Stomach smooth muscle (tissue), 2 donors: ENCODE measurements around the gene EMSY.

Source experiments
- H3K27ac ChIP-seq: one replicate; pipeline ENCODE4 v1.7.0; 2013; ENCODE audit warnings: mild to moderate bottlenecking, low read length, inconsistent platforms
- H3K27me3 ChIP-seq, 2 donors: one replicate each; pipeline ENCODE4 v1.7.0; 2013; ENCODE audit warnings: low read length in 2 of 2; ENCODE audit not compliant: insufficient read depth in 2 of 2, control insufficient read depth in 1 of 2
- H3K36me3 ChIP-seq, 2 donors: one replicate each; pipeline ENCODE4 v1.7.0; 2013; ENCODE audit warnings: low read length in 2 of 2; ENCODE audit not compliant: control insufficient read depth in 2 of 2, insufficient read depth in 2 of 2
- H3K4me1 ChIP-seq: one replicate; pipeline ENCODE4 v1.7.0; 2013; ENCODE audit warnings: low read length; ENCODE audit not compliant: control insufficient read depth, insufficient read depth
- H3K4me3 ChIP-seq, 2 donors: one replicate each; pipeline ENCODE4 v1.7.0; 2013; ENCODE audit warnings: low read length in 2 of 2
- H3K9ac ChIP-seq, 2 donors: one replicate each; pipeline ENCODE4 v1.7.0; 2013; ENCODE audit warnings: low read length in 2 of 2, mild to moderate bottlenecking in 1 of 2
- H3K9me3 ChIP-seq, 2 donors: one replicate each; pipeline ENCODE4 v1.7.0; 2013; ENCODE audit warnings: low read length in 2 of 2; ENCODE audit not compliant: control insufficient read depth in 2 of 2
- donor health status: healthy.
- donor health status: Pancreatic carcinoma.

The EMSY gene

DNA sequence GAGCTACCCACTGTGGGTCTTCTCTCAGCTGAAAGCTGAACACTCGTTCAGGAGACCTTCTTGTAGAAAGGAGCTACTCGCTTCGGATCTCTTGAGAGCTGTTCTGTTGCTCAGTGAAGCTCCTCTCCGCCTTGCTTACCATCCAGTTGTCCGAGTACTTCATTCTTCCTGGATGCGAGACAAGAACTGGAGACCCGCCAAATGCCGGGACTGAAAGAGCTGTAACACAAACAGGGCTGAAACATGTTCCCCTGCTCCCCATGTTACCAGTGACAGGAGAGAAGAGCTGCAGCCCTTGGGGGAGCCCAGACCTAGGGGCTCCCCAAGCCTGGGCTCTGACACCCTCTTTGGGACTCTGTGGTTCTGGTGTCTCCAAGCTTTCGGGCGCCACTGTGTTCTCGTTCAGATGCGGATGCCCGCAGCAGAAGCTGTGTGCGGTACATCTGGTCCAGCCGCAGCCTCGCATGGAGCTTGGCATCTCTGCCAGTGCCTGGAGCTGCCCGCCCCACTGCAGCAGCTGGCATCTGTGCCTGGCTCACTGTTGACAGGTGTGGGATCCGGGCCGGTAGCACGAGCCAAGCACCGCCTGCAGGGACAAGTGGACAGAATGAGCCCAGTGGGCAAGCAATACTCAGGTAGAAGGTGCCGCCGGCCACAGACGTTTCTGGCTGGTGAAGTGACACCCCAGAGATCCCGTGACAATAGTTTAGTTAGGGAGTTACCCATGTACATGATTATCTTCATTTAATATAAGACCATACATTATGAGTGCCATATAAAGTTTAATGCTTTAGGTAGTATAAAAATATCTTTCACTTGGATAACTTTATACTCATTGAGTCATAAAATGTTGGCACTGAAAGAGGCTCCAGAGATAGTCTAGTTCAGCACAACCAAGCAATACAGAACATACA is 49.1 kb downstream of the EMSY start:
- H3K9me3 ChIP-seq, result no peaks in the 10 kb centered on the region
- no peak overlapping the region for H3K4me3 ChIP-seq
- H3K36me3 ChIP-seq, result peaks cover 6 to 12% of the 10 kb centered on the region in 2 donors
- no peaks in the 10 kb centered on the region for H3K27me3 ChIP-seq
- no peak overlapping the region for H3K27ac ChIP-seq
- no peaks in the 10 kb centered on the region for H3K4me1 ChIP-seq
- no peak overlapping the region for H3K9ac ChIP-seq

GRCh38 chr11:76495019-76495418 is 50.2 kb downstream of the EMSY start:
- H3K27me3 ChIP-seq, result no peaks in the 10 kb centered on the region
- no peak overlapping the region for H3K27ac ChIP-seq
- peaks cover 6 to 12% of the 10 kb centered on the region in 2 donors for H3K36me3 ChIP-seq
- H3K9ac ChIP-seq, result no peak overlapping the region
- no peaks in the 10 kb centered on the region for H3K9me3 ChIP-seq
- no peaks in the 10 kb centered on the region for H3K4me1 ChIP-seq
- no peak overlapping the region for H3K4me3 ChIP-seq

GRCh38 chr11:76496174-76496573 is 51.4 kb downstream of the EMSY start:
- no peaks in the 10 kb centered on the region for H3K4me1 ChIP-seq
- H3K27me3 ChIP-seq, result no peaks in the 10 kb centered on the region
- no peak overlapping the region for H3K9ac ChIP-seq
- H3K36me3 ChIP-seq, result peaks cover 6 to 12% of the 10 kb centered on the region in 2 donors
- no peak overlapping the region for H3K4me3 ChIP-seq
- no peak overlapping the region for H3K27ac ChIP-seq
- no peaks in the 10 kb centered on the region for H3K9me3 ChIP-seq

- H3K9ac ChIP-seq, result no peak overlapping the region
- H3K36me3 ChIP-seq, result no peaks in the 10 kb centered on the region
Observed at GRCh38 chr11:76501526-76502202, 56.8 kb downstream of the EMSY start.

DNA sequence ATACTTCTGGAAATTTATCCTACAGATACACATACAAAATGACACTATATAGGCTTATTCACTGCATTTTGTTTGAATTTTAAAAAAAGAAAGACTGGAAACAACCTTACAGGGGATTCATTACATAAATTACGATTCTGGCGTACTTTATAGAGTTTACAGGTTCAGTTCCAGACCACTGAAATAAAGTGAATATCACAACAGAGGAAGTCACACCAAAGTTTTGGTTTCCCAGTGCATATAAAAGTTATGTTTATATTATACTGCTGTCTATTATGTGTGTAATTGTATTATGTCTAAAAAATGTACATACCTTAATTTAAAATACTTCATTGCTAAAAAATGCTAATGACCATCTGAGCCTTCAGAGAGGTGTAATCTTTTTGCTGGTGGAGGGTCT is 62.0 kb downstream of the EMSY start:
- peaks cover 0 to 2% of the 10 kb centered on the region in 2 donors for H3K36me3 ChIP-seq

More at GRCh38 chr11:76501526-76502202, 56.8 kb downstream of the EMSY start:
- Histone ChIP-seq H3K4me3 (no peak overlapping the region), H3K9me3 (no peaks in the 10 kb centered on the region), H3K27me3 (no peaks in the 10 kb centered on the region), H3K4me1 (no peaks in the 10 kb centered on the region), H3K27ac (no peak overlapping the region)

DNA sequence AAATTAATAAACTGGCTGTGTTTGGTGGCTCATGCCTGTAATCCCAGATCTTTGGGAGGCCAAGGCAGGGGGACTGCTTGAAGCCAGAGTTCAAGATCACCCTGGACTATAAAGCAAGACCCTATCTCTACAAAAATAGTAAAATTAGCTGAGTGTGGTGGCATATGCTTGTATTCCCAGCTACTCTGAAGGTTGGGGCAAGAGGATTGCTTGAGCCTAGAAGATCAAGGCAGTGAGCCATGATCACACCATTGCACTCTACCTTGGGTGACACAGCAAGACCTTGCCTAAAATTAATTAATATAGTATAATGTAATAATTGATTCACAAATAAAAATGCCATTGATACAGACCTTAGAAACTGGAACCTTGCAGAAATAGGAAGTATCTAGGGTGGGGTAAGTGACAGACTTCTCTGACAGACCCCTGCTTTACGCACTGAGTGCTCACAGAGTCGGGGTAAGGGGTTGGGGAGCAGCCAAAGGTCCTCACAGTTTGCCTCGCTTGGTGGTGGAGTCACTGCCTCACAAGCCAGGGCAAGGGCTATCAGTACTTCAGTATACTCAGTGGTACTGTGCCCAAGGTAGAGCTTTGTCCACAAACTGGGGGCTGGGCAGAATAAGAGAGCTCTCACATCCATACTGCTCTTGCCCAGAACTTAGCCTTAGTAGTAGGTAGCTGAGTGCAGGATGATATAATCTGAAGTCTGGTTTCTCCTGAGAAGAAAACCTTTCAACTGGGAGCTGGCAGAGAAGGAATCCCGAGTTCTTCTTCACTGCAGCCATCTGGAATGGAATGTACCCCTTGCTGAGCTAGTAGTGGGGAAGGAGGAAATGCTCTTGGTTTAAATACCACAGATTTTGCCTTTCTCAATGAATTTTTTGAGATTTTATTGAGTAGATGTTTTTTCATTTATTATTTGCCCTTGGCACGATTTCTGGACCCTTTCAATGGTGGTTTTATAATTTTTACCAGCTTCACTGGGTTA is 65.5 kb downstream of the EMSY start:
- Histone ChIP-seq H3K4me1 (no peaks in the 10 kb centered on the region), H3K36me3 (peaks cover 0 to 3% of the 10 kb centered on the region in 2 donors), H3K27ac (no peak overlapping the region), H3K9ac (no peak overlapping the region), H3K27me3 (no peaks in the 10 kb centered on the region), H3K4me3 (no peak overlapping the region), H3K9me3 (no peaks in the 10 kb centered on the region)

More for the DNA sequence above, 62.0 kb downstream of the EMSY start:
- Histone ChIP-seq H3K4me3 (no peak overlapping the region), H3K4me1 (no peaks in the 10 kb centered on the region), H3K9me3 (no peaks in the 10 kb centered on the region), H3K9ac (no peak overlapping the region), H3K27me3 (no peaks in the 10 kb centered on the region), H3K27ac (no peak overlapping the region)

- no peak overlapping the region for H3K4me3 ChIP-seq
- H3K27me3 ChIP-seq, result no peaks in the 10 kb centered on the region
- H3K4me1 ChIP-seq, result no peaks in the 10 kb centered on the region
- H3K36me3 ChIP-seq, result peaks cover 0 to 3% of the 10 kb centered on the region in 2 donors
- no peak overlapping the region for H3K27ac ChIP-seq
- no peaks in the 10 kb centered on the region for H3K9me3 ChIP-seq
- no peak overlapping the region for H3K9ac ChIP-seq
Observed at GRCh38 chr11:76512851-76513653, 68.2 kb downstream of the EMSY start.

DNA sequence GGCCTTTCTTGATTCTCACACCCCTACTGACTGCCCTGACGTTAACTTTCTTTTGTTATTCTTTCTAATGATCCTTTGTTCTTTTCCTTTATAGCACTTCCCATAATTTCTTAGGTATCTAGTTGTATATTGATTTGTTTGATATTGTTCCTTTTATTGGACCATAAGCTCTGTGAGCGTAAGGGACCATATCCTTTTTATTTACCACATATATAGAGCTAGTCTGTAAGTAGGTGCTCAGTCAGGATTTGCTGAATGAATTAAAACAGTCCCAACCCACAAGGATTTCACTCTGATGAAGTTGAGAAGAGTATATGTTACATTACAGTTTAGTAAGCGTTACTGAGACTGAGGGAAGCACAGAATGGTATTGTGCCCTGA is 68.8 kb downstream of the EMSY start:
- Histone ChIP-seq H3K36me3 (peaks cover 0 to 3% of the 10 kb centered on the region in 2 donors), H3K9me3 (no peaks in the 10 kb centered on the region), H3K9ac (no peak overlapping the region), H3K4me1 (no peaks in the 10 kb centered on the region), H3K27me3 (no peaks in the 10 kb centered on the region), H3K27ac (no peak overlapping the region), H3K4me3 (no peak overlapping the region)

DNA sequence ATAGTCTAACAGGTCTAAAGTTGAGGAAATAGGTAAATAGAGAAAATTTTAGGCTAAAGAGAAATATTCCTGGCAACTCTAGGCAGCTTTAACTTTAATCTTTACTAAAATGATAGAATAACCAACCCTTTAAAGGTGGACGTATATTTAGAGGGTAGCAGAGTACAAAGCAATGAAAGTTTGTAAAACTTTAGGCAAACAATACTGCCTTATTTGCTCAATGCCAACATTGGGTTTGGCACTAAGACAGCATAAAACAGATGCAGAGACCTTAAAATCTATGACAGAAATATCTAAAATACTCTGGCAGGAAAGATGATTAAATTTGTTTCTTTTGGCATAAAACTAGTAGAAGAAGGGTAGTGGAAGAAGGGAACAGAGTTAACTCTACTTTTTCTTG is 70.7 kb downstream of the EMSY start:
- Histone ChIP-seq H3K27ac (no peak overlapping the region), H3K9ac (no peak overlapping the region), H3K4me1 (no peaks in the 10 kb centered on the region), H3K36me3 (peaks cover 0 to 4% of the 10 kb centered on the region in 2 donors), H3K9me3 (no peaks in the 10 kb centered on the region), H3K4me3 (no peak overlapping the region), H3K27me3 (no peaks in the 10 kb centered on the region)
